ENCODE data around the gene NDFIP1.

Gene NDFIP1

GRCh38 chr5:142192286-142193113, 83.9 kb downstream of the NDFIP1 start:
- DNase-seq = no peak

GRCh38 chr5:142193114-142193428, 84.5 kb downstream of the NDFIP1 start:
- DNase-seq = no peak

- DNase-seq = no peak
Measured at GRCh38 chr5:142197098-142197497, 88.5 kb downstream of the NDFIP1 start.

GRCh38 chr5:142197781-142198180, 89.2 kb downstream of the NDFIP1 start:
- no peak for DNase-seq

GRCh38 chr5:142199388-142199787, 90.8 kb downstream of the NDFIP1 start:
- DNase-seq = no peak

- DNase-seq = no peak
Measured at GRCh38 chr5:142200387-142200786, 91.8 kb downstream of the NDFIP1 start.

GRCh38 chr5:142201471-142201887, 92.9 kb downstream of the NDFIP1 start:
- no peak for DNase-seq

GRCh38 chr5:142202282-142202681, 93.7 kb downstream of the NDFIP1 start:
- no peak for DNase-seq
